IMR-90 (cell line): ENCODE measurements around the gene IL19. TPM values are rescaled to one million over a fixed set of nuclear protein-coding genes. Genes with fewer than 3 reads are reported as not detected.
A peak's percentile ranks its signal among the peaks of the same experiment; 100 is the strongest.

Experiments used
- ATAC-seq: fragments of 200-7000 bp; cut with Tn5 transposase; 2 replicates; pipeline ENCODE4 v1.9.1; 2020; ENCODE audit warnings: low read depth, mild to moderate bottlenecking, moderate library complexity
- BruUV-seq: library from RNA; stranded (reverse); fragments of 400-500 nt; replicated peaks from 2 replicates; lab custom pipeline; 2021; lab: Mats Ljungman, UMichigan
- CTCF ChIA-PET: fragments of 300-600 bp; formaldehyde crosslinking; extraction: SDS; loops from one replicate; lab custom pipeline; 2021; ENCODE audit warnings: antibody characterized with exemption; lab: Yijun Ruan, JAX
- POLR2A ChIA-PET: fragments of 300-600 bp; sonication (Branson Sonifier 250); formaldehyde crosslinking; loops from one replicate; lab custom pipeline; 2022; ENCODE audit warnings: antibody characterized with exemption; ENCODE audit not compliant: unreplicated experiment; lab: Charles Lee
- DNase-seq: peaks from one replicate; pipeline ENCODE4 v3.0.0; 2013
- H2AFZ ChIP-seq: replicated peaks from 2 replicates; pipeline ENCODE3; 2013; ENCODE audit warnings: low read length, mild to moderate bottlenecking; ENCODE audit not compliant: poor library complexity
- H2AK5ac ChIP-seq: 2 replicates; pipeline ENCODE4 v1.6.1; 2013; ENCODE audit warnings: low read depth, low read length, inconsistent platforms
- H2AK9ac ChIP-seq: replicated peaks from 2 replicates; pipeline ENCODE3; 2013; ENCODE audit warnings: mild to moderate bottlenecking, low read depth, low read length, moderate library complexity; ENCODE audit not compliant: poor library complexity
- H2BK120ac ChIP-seq: 2 replicates; pipeline ENCODE4 v1.6.1; 2013; ENCODE audit warnings: low read depth, low read length, inconsistent platforms
- H2BK15ac ChIP-seq: 3 replicates; pipeline ENCODE4 v1.6.1; 2013; ENCODE audit warnings: low read depth, low read length, inconsistent platforms
- H2BK20ac ChIP-seq: 2 replicates; pipeline ENCODE4 v1.6.1; 2013; ENCODE audit warnings: low read depth, mild to moderate bottlenecking, inconsistent platforms, low read length, moderate library complexity
- H2BK5ac ChIP-seq: 2 replicates; pipeline ENCODE4 v1.6.1; 2013; ENCODE audit warnings: mild to moderate bottlenecking, low read depth, low read length, inconsistent platforms; ENCODE audit not compliant: poor library complexity, severe bottlenecking
- H3K14ac ChIP-seq: replicated peaks from 2 replicates; pipeline ENCODE4 v1.6.1; 2013; ENCODE audit warnings: low read depth, low read length, inconsistent platforms
- H3K18ac ChIP-seq: 2 replicates; pipeline ENCODE4 v1.6.1; 2013; ENCODE audit warnings: low read depth, low read length, control low read depth
- H3K23ac ChIP-seq: 2 replicates; pipeline ENCODE4 v1.6.1; 2013; ENCODE audit warnings: low read depth, low read length, inconsistent platforms
- H3K27ac ChIP-seq: 2 replicates; pipeline ENCODE4 v1.5.1; 2013; ENCODE audit warnings: mild to moderate bottlenecking, control low read depth, low read length; ENCODE audit not compliant: insufficient read depth
- H3K27me3 ChIP-seq: 2 replicates; pipeline ENCODE4 v1.6.1; 2013; ENCODE audit warnings: low read length; ENCODE audit not compliant: control insufficient read depth, insufficient read depth
- H3K36me3 ChIP-seq: 2 replicates; pipeline ENCODE4 v1.6.1; 2013; ENCODE audit warnings: low read length, mixed read lengths; ENCODE audit not compliant: control insufficient read depth, insufficient read depth
- H3K4ac ChIP-seq: 2 replicates; pipeline ENCODE4 v1.6.1; 2013; ENCODE audit warnings: low read depth, low read length, inconsistent platforms
- H3K4me1 ChIP-seq: 2 replicates; pipeline ENCODE4 v1.6.1; 2013; ENCODE audit warnings: low read length, mixed read lengths; ENCODE audit not compliant: control insufficient read depth, insufficient read depth
- H3K4me2 ChIP-seq: 2 replicates; pipeline ENCODE4 v1.6.1; 2013; ENCODE audit warnings: low read depth, mild to moderate bottlenecking, control low read depth, low read length, moderate library complexity
- H3K4me3 ChIP-seq: 2 replicates; pipeline ENCODE4 v1.5.1; 2013; ENCODE audit warnings: low read depth, mild to moderate bottlenecking, control low read depth, low read length, moderate library complexity; ENCODE audit not compliant: insufficient read depth
- H3K56ac ChIP-seq: 2 replicates; pipeline ENCODE4 v1.6.1; 2013; ENCODE audit warnings: low read length, inconsistent platforms; ENCODE audit not compliant: insufficient read depth; ENCODE audit errors: extremely low read depth
- H3K79me1 ChIP-seq, 2 experiments: 2 replicates each; pipeline ENCODE4 v1.6.1; 2013; ENCODE audit warnings: low read length in 2 of 2, inconsistent platforms in 1 of 2, low read depth in 1 of 2
- H3K9ac ChIP-seq: 2 replicates; pipeline ENCODE4 v1.6.1; 2013; ENCODE audit warnings: low read depth, low read length, control low read depth
- H3K9me1 ChIP-seq: 2 replicates; pipeline ENCODE4 v1.6.1; 2013; ENCODE audit warnings: low read length, inconsistent platforms; ENCODE audit not compliant: insufficient read depth
- H3K9me3 ChIP-seq: 2 replicates; pipeline ENCODE4 v1.6.1; 2013; ENCODE audit warnings: low read length; ENCODE audit not compliant: control insufficient read depth, insufficient read depth
- H4K20me1 ChIP-seq: 2 replicates; pipeline ENCODE4 v1.6.1; 2013; ENCODE audit warnings: low read length, inconsistent platforms; ENCODE audit not compliant: insufficient read depth
- H4K5ac ChIP-seq: 2 replicates; pipeline ENCODE4 v1.6.1; 2013; ENCODE audit warnings: mild to moderate bottlenecking, low read depth, low read length, control low read depth
- H4K8ac ChIP-seq, 2 experiments: 2 replicates each; pipeline ENCODE4 v1.6.1; 2013; ENCODE audit warnings: low read depth in 2 of 2, low read length in 2 of 2, control low read depth in 1 of 2, inconsistent platforms in 1 of 2
- H4K91ac ChIP-seq: 2 replicates; pipeline ENCODE4 v1.6.1; 2013; ENCODE audit warnings: low read depth, low read length, inconsistent platforms; ENCODE audit not compliant: insufficient read depth
- CHD1 ChIP-seq: IDR thresholded peaks from 2 replicates; pipeline ENCODE4 v1.6.1; 2012; ENCODE audit warnings: low read depth, low read length, improper control_type of control experiment
- FOS ChIP-seq: fragments of 150-350 bp; IDR thresholded peaks from 2 replicates; pipeline ENCODE4 v1.6.1; 2016; ENCODE audit warnings: low read depth, low read length
- MAFK ChIP-seq: IDR thresholded peaks from 2 replicates; pipeline ENCODE4 v1.6.1; 2012; ENCODE audit warnings: low read depth, low read length, improper control_type of control experiment
- MAZ ChIP-seq: IDR thresholded peaks from 2 replicates; pipeline ENCODE4 v1.6.1; 2012; ENCODE audit warnings: low read depth, mild to moderate bottlenecking, low read length, improper control_type of control experiment, moderate library complexity, borderline replicate concordance
- NFE2L2 ChIP-seq: fragments of 150-350 bp; IDR thresholded peaks from 2 replicates; pipeline ENCODE4 v1.6.1; 2016; ENCODE audit warnings: low read depth, mild to moderate bottlenecking, low read length
- POLR2A ChIP-seq: IDR thresholded peaks from 2 replicates; pipeline ENCODE4 v1.6.1; 2012; ENCODE audit warnings: mild to moderate bottlenecking, low read depth, low read length
- RAD21 ChIP-seq: IDR thresholded peaks from 2 replicates; pipeline ENCODE4 v1.6.1; 2012; ENCODE audit warnings: low read length, improper control_type of control experiment
- RCOR1 ChIP-seq: IDR thresholded peaks from 2 replicates; pipeline ENCODE4 v1.6.1; 2012; ENCODE audit warnings: mild to moderate bottlenecking, low read length, improper control_type of control experiment; ENCODE audit not compliant: insufficient replicate concordance
- WGBS, 2 experiments: methylation state at CpG; one replicate each; pipeline versions ENCODE4 v1.1.5 to v1.1.7; 2013; ENCODE audit warnings: missing lambda C conversion rate in 2 of 2; ENCODE audit not compliant: insufficient read length in 1 of 2; ENCODE audit errors: extremely low coverage in 2 of 2; 5-methylcytosine and 5-hydroxymethylcytosine counted together
- dilution Hi-C: fragments of 300-500 bp; cut with HindIII; formaldehyde crosslinking; loops from one replicate; pipeline ENCODE4 v1.14.3; 2018; ENCODE audit warnings: low sequenced_read_pairs; ENCODE audit not compliant: unreplicated experiment
- in situ Hi-C: fragments of 300-500 bp; cut with MboI; formaldehyde crosslinking; loops from 3 replicates; pipeline ENCODE4 v1.14.3; 2019; ENCODE audit warnings: low sequenced_read_pairs, inconsistent platforms, mixed read lengths
- intact Hi-C: fragments of 100-400 bp; cut with micrococcal nuclease; formaldehyde crosslinking; loops from 2 replicates; pipeline ENCODE4 v1.10.0; 2022
- polyA plus RNA-seq, 3 experiments: library from polyadenylated mRNA; depleted of rRNA; stranded (reverse); fragments of >200 nt; gene quantifications; 2 replicates each; pipeline ENCODE4 v1.2.3, GENCODE V29; 2012; ENCODE audit warnings: low replicate concordance in 1 of 3
- total RNA-seq: library from RNA; depleted of rRNA; stranded (reverse); fragments of >200 nt; gene quantifications from 2 replicates; pipeline ENCODE4 v1.2.3, GENCODE V29; 2012
- TF ChIP-seq, protein P1 (sequence below): conservative IDR thresholded peaks from 2 replicates; pipeline ENCODE4 v1.5.1; 2012; ENCODE audit warnings: mild to moderate bottlenecking, low read depth, low read length, improper control_type of control experiment
- TF ChIP-seq, protein P2 (sequence below): fragments of 150-350 bp; IDR thresholded peaks from 2 replicates; pipeline ENCODE4 v1.6.1; 2016; ENCODE audit warnings: low read depth, mild to moderate bottlenecking, low read length, moderate library complexity, borderline replicate concordance

The IL19 gene
- total and polyA plus RNA-seq, 2 of the 4 experiments (the other 2 are of a cell fraction): not detected

DNA sequence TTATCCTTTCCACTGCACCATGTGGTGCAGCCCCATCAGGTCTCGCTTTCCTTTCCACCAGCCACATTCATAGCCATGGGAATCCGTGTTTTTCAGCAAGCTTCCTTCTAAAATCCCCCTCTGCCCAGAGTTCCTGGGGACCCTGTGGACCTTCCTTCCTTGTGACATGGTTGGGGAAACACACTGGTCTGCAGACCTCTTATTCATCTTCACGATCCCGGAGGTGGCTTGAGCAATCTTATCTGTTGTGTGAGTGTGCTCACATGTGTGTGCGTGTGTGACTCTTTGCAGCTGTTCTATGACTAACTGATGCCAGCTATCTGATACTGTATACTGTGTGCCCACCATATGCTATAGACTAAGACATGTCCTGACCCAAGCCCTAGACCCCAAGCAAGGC, 17.3 kb downstream of the IL19 start:
- Histone ChIP-seq H3K4ac (no peak overlapping the region), H4K8ac (no peak overlapping the region), H3K9me1 (peaks cover 8% of the 10 kb centered on the region; the same call in 1 of the 2 replicates), H3K18ac (no peak overlapping the region), H3K23ac (no peak overlapping the region), H3K27ac (no peak overlapping the region), H3K27me3 (no peaks in the 10 kb centered on the region; the same call in none of the 2 replicates), H2AFZ (no peak overlapping the region), H3K56ac (no peak overlapping the region), H2BK5ac (no peak overlapping the region), H3K14ac (0 out of 2 replicates have a peak overlapping the region, but pooled peaks have one; percentile 4), H2BK20ac (no peak overlapping the region), H3K4me3 (no peak overlapping the region), H2BK120ac (no peak overlapping the region), H4K5ac (no peak overlapping the region), H2BK15ac (no peak overlapping the region; the same call in 2 of the 3 replicates), H3K4me1 (peaks cover 5% of the 10 kb centered on the region), H2AK5ac (no peak overlapping the region), H3K9ac (no peak overlapping the region), H3K36me3 (no peaks in the 10 kb centered on the region), H3K79me1 (no peaks in the 10 kb centered on the region), H3K4me2 (no peak overlapping the region), H3K9me3 (no peaks in the 10 kb centered on the region), H2AK9ac (no peak overlapping the region), H4K20me1 (no peaks in the 10 kb centered on the region), H4K91ac (no peak overlapping the region)
- dilution Hi-C loops (no loop called here), in situ Hi-C loops (no loop called here), intact Hi-C loops (no loop called here)
- ATAC-seq: no peak
- CTCF ChIA-PET: no interaction called here
- WGBS, 2 experiments: 29% methylated on average over 1 of the region's 5 CpGs; no CpG with 5 or more reads in 1 of the 2 experiments
- BruUV-seq: no TSS peak
- TF ChIP-seq MAFK (no peak), POLR2A (no peak), RAD21 (no peak), CHD1 (no peak), NFE2L2 (no peak), MAZ (no peak), FOS (no peak), RCOR1 (no peak)
- TF ChIP-seq, protein P1, sequence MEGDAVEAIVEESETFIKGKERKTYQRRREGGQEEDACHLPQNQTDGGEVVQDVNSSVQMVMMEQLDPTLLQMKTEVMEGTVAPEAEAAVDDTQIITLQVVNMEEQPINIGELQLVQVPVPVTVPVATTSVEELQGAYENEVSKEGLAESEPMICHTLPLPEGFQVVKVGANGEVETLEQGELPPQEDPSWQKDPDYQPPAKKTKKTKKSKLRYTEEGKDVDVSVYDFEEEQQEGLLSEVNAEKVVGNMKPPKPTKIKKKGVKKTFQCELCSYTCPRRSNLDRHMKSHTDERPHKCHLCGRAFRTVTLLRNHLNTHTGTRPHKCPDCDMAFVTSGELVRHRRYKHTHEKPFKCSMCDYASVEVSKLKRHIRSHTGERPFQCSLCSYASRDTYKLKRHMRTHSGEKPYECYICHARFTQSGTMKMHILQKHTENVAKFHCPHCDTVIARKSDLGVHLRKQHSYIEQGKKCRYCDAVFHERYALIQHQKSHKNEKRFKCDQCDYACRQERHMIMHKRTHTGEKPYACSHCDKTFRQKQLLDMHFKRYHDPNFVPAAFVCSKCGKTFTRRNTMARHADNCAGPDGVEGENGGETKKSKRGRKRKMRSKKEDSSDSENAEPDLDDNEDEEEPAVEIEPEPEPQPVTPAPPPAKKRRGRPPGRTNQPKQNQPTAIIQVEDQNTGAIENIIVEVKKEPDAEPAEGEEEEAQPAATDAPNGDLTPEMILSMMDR: no peak
- TF ChIP-seq, protein P2, sequence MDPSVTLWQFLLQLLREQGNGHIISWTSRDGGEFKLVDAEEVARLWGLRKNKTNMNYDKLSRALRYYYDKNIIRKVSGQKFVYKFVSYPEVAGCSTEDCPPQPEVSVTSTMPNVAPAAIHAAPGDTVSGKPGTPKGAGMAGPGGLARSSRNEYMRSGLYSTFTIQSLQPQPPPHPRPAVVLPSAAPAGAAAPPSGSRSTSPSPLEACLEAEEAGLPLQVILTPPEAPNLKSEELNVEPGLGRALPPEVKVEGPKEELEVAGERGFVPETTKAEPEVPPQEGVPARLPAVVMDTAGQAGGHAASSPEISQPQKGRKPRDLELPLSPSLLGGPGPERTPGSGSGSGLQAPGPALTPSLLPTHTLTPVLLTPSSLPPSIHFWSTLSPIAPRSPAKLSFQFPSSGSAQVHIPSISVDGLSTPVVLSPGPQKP: no peak
- POLR2A ChIA-PET: no interaction called here
- no peak for DNase-seq
